Stimulated activated CD4-positive, alpha-beta T cell treated with anti-CD3 and anti-CD28 coated beads, TNF-alpha, amount 100 ng/mL, for 24 hours (primary cell): ENCODE measurements around the gene PSD.
A peak's percentile ranks its signal among the peaks of the same experiment; 100 is the strongest.

Experiments
- DNase-seq, 3 experiments: peaks; one replicate each; pipeline ENCODE4 v3.0.0-alpha.2; 2020; ENCODE audit warnings: low read depth in 3 of 3

The PSD gene

GRCh38 chr10:102404361-102405107 is 14.1 kb downstream of the PSD start:
- DNase-seq, result no peak

- no peak for DNase-seq
These were observed 15.5 kb downstream of the PSD start for GRCh38 chr10:102403115-102403514.

GRCh38 chr10:102402512-102402896 is 16.1 kb downstream of the PSD start:
- DNase-seq, result no peak

GRCh38 chr10:102401735-102402511 is 16.7 kb downstream of the PSD start:
- no peak for DNase-seq

- DNase-seq, result no peak
These were observed 17.3 kb downstream of the PSD start for GRCh38 chr10:102401342-102401654.

GRCh38 chr10:102400598-102401341 is 17.8 kb downstream of the PSD start:
- DNase-seq, result no peak

GRCh38 chr10:102400076-102400475 is 18.5 kb downstream of the PSD start:
- no peak for DNase-seq

GRCh38 chr10:102399217-102400021 is 19.2 kb downstream of the PSD start:
- DNase-seq, result peak; percentile 74 to 88 (median 77)

- no peak for DNase-seq
These were observed 20.2 kb downstream of the PSD start for GRCh38 chr10:102398172-102399020.

GRCh38 chr10:102397222-102398171 is 21.1 kb downstream of the PSD start:
- no peak for DNase-seq

- no peak for DNase-seq
These were observed 21.8 kb downstream of the PSD start for GRCh38 chr10:102396730-102397151.

GRCh38 chr10:102396317-102396650 is 22.3 kb downstream of the PSD start:
- no peak for DNase-seq

- peak; percentile 81 to 90 (median 87) for DNase-seq
These were observed 22.9 kb downstream of the PSD start, which contains the start of gene NFKB2 for GRCh38 chr10:102395400-102396316. TSS of gene NFKB2 (plus strand) at chr10:102395705. CDS start at chr10:102395960, 255 bp downstream.

GRCh38 chr10:102394801-102395399 is 23.7 kb downstream of the PSD start:
- peak in 2 of 3 experiments; percentile 48 to 52 for DNase-seq

- peak; percentile 98 for DNase-seq
These were observed 24.3 kb downstream of the PSD start for GRCh38 chr10:102394079-102394800.

GRCh38 chr10:102393411-102394078 is 25.0 kb downstream of the PSD start:
- DNase-seq, result no peak

- no peak for DNase-seq
These were observed 26.3 kb downstream of the PSD start for GRCh38 chr10:102392306-102392705.
